Pancreas (tissue), 10 donors: Measurements from ENCODE around the gene RBM7. TPM values are rescaled to one million over a fixed set of nuclear protein-coding genes. Genes with fewer than 3 reads are reported as not detected.

Experiments
- ATAC-seq, 4 donors: fragments of 200-7000 bp; cut with Tn5 transposase; one replicate each; pipeline versions ENCODE4 v1.8.0 to v1.9.1; 2020; ENCODE audit warnings: mild to moderate bottlenecking in 4 of 4, moderate library complexity in 4 of 4
- DNase-seq, 6 donors: peaks; one replicate each; pipeline ENCODE4 v3.0.0-alpha.2; 2020
- FAIRE-seq: peaks from 2 replicates; lab custom pipeline; 2012; peaks lifted over from hg19 to GRCh38; lab: Jason Lieb, UNC
- H3K27ac ChIP-seq, 4 donors: fragments of 200-600 bp; sonication (generic); 1 replicate in 3 of 4; 2 replicates in 1 of 4; pipeline versions ENCODE4 v1.5.0 to v1.8.0; 2020
- H3K27me3 ChIP-seq, 4 donors: fragments of 200-600 bp; one replicate each; pipeline ENCODE4 v1.8.0; 2021
- H3K36me3 ChIP-seq, 3 donors: fragments of 200-600 bp; sonication (generic) in 1 of 3; one replicate each; pipeline versions ENCODE4 v1.5.0 to v1.8.0; 2020 to 2021
- H3K4me1 ChIP-seq, 3 donors: fragments of 200-600 bp; one replicate each; pipeline ENCODE4 v1.8.0; 2021
- H3K4me3 ChIP-seq, 4 donors: fragments of 200-600 bp; sonication (generic) in 2 of 4; one replicate each; pipeline versions ENCODE4 v1.5.0 to v1.8.0; 2020 to 2021
- H3K9me3 ChIP-seq, 4 donors: fragments of 200-600 bp; one replicate each; pipeline ENCODE4 v1.8.0; 2021
- WGBS, 2 donors: extraction: QIAGEN DNeasy Blood & Tissue Kit; methylation state at CpG; one replicate each; pipeline ENCODE4 v1.1.7; 2013; 5-methylcytosine and 5-hydroxymethylcytosine counted together
- intact Hi-C, 3 donors: fragments of 100-400 bp; cut with DNase I; formaldehyde crosslinking; loops; one replicate each; pipeline versions ENCODE4 v1.11.1 to v1.14.2; 2022
- polyA plus RNA-seq, 2 donors: library from polyadenylated mRNA; stranded (reverse); fragments of 200-250 nt; gene quantifications; one replicate each; pipeline ENCODE4 v1.2.3, GENCODE V29; 2013
- total RNA-seq, 6 donors: library from RNA; stranded (reverse); fragmentation: NEBNext Ultra II Directional in 4 of 6; extraction: Animal tissue kit (Norgen Biotek cat#: 25700) in 4 of 6; gene quantifications; one replicate each; pipeline versions ENCODE4 v1.2.1 to v1.2.4, GENCODE V29; 2021 to 2023
- TF ChIP-seq, protein P1 (sequence below), 4 donors: fragments of 200-600 bp; sonication (generic) in 3 of 4; IDR thresholded peaks; one replicate each; pipeline versions ENCODE4 v1.5.0 to v1.8.0; 2021; ENCODE audit warnings: antibody characterized with exemption in 4 of 4
- donor health status: healthy with polysubstance abuse.
- donor health status: DM: no; HTN: no; CAD: no; lungs with moderate emphysema.
- donor health status: DM: no; HTN: no; CAD: no.
- donor health status: control.
- donor health status: control.
- donor health status: Bipolar disorder and iron deficiency.
- donor health status: DM: yes; HTN: yes; CAD: no.
- donor health status: DM: no; HTN: no; CAD: no.
- donor health status: DM: no; HTN: no; CAD: no.
- donor health status: DM: yes; HTN: yes; CAD: no.

RBM7 gene
- total and polyA plus RNA-seq, 8 donors: 3.8 to 16.4 (median 10.3) TPM

DNA sequence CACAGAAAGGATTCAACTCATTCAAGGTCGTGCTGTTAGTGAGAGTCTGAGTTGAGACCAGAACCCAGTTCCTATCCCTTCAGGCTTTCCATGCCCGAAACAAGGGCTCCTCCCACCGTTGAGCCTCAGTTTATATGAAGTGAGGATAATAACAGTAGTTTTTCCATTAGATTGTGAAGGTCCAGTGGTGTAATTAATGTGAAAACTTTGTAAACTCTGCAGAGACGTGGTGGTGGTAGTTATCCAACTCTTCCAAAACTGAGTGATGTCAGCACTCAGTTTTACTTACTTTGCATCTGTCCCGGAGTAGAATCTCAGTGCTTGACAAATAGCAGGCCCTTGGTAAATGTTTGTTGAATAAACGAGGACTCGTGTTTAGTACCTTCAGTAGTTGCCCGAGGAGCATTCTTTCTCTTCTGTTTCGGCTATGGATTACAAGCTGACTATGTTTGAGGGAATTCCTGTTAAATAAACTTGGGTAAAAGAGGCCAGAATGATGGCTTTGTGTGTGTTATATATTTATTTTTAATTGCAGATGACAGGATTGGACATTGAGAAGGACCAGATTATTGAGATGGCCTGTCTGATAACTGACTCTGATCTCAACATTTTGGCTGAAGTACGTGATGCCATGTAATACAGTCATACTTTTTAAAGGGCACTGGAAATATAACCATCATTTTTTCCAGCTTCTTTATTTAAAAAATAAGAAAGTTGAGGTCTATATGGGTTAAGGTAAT is 39.8 kb downstream of the RBM7 start:
- FAIRE-seq (no peak), ATAC-seq (peak in 3 of 4 donors; percentile 2 to 48 (median 7)), DNase-seq (no peak)
- Histone ChIP-seq H3K9me3 (no peaks in the 10 kb centered on the region), H3K27me3 (no peaks in the 10 kb centered on the region), H3K27ac (peak overlapping the region; percentile 57 to 75 (median 62)), H3K4me3 (peak overlapping the region; percentile 76 to 97 (median 84)), H3K36me3 (peaks cover 0 to 11% (median 0%) of the 10 kb centered on the region in 3 donors), H3K4me1 (peaks cover 0 to 15% (median 14%) of the 10 kb centered on the region in 3 donors)
- TF ChIP-seq, protein P1, sequence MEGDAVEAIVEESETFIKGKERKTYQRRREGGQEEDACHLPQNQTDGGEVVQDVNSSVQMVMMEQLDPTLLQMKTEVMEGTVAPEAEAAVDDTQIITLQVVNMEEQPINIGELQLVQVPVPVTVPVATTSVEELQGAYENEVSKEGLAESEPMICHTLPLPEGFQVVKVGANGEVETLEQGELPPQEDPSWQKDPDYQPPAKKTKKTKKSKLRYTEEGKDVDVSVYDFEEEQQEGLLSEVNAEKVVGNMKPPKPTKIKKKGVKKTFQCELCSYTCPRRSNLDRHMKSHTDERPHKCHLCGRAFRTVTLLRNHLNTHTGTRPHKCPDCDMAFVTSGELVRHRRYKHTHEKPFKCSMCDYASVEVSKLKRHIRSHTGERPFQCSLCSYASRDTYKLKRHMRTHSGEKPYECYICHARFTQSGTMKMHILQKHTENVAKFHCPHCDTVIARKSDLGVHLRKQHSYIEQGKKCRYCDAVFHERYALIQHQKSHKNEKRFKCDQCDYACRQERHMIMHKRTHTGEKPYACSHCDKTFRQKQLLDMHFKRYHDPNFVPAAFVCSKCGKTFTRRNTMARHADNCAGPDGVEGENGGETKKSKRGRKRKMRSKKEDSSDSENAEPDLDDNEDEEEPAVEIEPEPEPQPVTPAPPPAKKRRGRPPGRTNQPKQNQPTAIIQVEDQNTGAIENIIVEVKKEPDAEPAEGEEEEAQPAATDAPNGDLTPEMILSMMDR (IDR thresholded peaks at IDR 0.05): no peak
- 4 to 5% methylated on average over 10 of the region's 10 CpGs for WGBS, 2 donors
- intact Hi-C loops: no loop called here

DNA sequence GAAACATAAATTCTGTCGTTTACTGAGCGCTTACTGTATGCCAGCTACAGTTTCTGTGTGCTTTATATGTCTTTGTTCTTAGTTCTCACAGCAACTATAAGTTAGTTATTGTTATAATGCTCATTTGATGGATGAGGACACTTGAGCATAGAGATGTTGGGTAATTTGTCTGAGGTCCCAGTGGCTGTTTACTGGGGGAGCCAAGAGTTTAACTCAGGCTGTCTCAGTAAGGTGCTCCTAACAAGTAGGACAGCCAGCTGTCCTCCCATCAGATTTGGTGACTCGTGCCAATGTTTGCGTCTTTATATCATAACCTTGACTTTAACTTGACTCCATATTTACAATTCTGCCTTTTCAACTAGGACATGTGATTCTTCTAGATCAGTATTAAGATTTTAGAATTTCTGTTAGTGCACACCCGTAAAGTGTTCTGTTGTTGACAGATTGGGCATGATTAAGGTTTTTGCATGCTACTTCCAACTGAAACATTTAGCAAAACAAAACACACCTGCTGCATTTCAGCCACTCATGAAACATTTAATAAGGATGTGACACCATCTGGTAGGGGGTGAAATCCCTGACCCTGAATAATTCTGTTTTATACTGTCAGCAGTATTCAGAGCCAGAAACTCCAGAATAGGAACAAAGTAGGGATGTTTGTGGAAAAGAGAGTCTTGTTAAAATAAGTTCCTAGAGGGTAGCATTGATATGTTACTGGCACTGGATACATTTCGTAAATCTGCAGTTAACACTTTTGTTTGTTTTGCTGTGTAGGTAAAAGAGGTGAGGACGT is 40.7 kb downstream of the RBM7 start:
- H3K27ac ChIP-seq: no peak overlapping the region
- WGBS, 2 donors: 40 to 41% methylated on average over 7 of the region's 7 CpGs
- no peak overlapping the region for H3K4me3 ChIP-seq
- H3K9me3 ChIP-seq: no peaks in the 10 kb centered on the region
- TF ChIP-seq, protein P1 (IDR thresholded peaks at IDR 0.05): no peak
- intact Hi-C loops: no loop called here
- DNase-seq (no peak), ATAC-seq (no peak), FAIRE-seq (no peak)
- H3K4me1 ChIP-seq: peaks cover 0 to 15% (median 14%) of the 10 kb centered on the region in 3 donors
- H3K36me3 ChIP-seq: peaks cover 0 to 11% (median 0%) of the 10 kb centered on the region in 3 donors
- no peaks in the 10 kb centered on the region for H3K27me3 ChIP-seq

DNA sequence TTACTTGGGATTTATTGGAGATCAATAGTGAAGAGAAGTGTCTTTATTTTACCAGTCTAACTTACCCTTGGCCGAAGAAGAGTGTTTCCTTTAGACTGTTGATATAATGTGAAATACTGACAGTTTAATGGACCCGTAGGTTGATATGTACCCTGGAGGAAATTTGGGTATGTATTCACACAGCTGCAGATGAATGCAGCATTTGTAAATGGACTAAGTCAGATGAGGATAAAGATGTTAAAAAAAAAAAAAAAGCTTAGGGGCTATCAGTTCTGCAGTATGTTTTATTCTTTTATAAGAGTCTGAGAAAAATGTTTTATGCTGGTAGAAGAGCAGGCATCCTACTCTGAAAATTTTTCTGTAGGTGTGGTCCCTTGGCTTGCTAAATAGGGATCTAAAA is 41.5 kb downstream of the RBM7 start:
- DNase-seq: no peak
- no peak overlapping the region for H3K27ac ChIP-seq
- peaks cover 0 to 15% (median 14%) of the 10 kb centered on the region in 3 donors for H3K4me1 ChIP-seq
- no peak overlapping the region for H3K4me3 ChIP-seq
- TF ChIP-seq, protein P1 (IDR thresholded peaks at IDR 0.05): no peak
- ATAC-seq: no peak
- H3K36me3 ChIP-seq: peaks cover 0 to 11% (median 0%) of the 10 kb centered on the region in 3 donors
- no peaks in the 10 kb centered on the region for H3K27me3 ChIP-seq
- no peaks in the 10 kb centered on the region for H3K9me3 ChIP-seq
- intact Hi-C loops: no loop called here
- WGBS, 2 donors: 56 to 73% methylated on average over 2 of the region's 2 CpGs
- FAIRE-seq: no peak

DNA sequence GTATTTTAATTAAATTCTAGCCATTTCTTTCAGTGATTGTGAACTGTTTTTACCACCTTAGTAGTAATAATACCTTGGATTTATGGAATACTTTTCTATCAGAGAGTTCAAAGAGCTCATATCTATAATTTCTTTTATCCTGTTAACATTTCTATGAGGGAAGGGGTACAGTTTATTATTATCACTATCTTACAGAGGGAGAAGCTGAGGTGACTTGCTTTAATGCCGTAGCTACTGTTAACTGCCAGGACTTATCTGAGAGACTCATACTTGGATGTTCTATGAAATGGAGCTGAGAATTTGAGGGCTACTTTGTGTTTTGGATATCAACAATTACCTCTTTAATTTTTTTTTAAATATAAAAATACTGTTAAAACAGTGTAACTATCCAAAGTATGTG is 42.1 kb downstream of the RBM7 start:
- Histone ChIP-seq H3K27ac (no peak overlapping the region), H3K4me3 (no peak overlapping the region), H3K4me1 (peaks cover 0 to 15% (median 14%) of the 10 kb centered on the region in 3 donors), H3K9me3 (no peaks in the 10 kb centered on the region), H3K36me3 (peaks cover 0 to 11% (median 0%) of the 10 kb centered on the region in 3 donors), H3K27me3 (no peaks in the 10 kb centered on the region)
- DNase-seq (no peak), ATAC-seq (no peak), FAIRE-seq (no peak)
- 92 to 95% methylated on average over 1 of the region's 1 CpG for WGBS, 2 donors
- TF ChIP-seq, protein P1 (IDR thresholded peaks at IDR 0.05): no peak
- intact Hi-C loops: no loop called here
